Skeletal muscle tissue (tissue), 4 donors: ENCODE data around the gene GABRB3. TPM values are rescaled to one million over a fixed set of nuclear protein-coding genes. Genes with fewer than 3 reads are reported as not detected.
"Not testable (repeated sequence)": the region's sequence is repeated elsewhere in the genome, so short reads cannot be mapped to it uniquely, and the experiment has no call there.

Experiments used
- H3K27ac ChIP-seq: one replicate; pipeline ENCODE4 v1.7.0; 2013; ENCODE audit warnings: mild to moderate bottlenecking, low read depth, low read length, inconsistent platforms
- H3K27me3 ChIP-seq, 3 donors: one replicate each; pipeline ENCODE4 v1.7.0; 2013; ENCODE audit warnings: low read length in 3 of 3; ENCODE audit not compliant: control insufficient read depth in 3 of 3, insufficient read depth in 3 of 3
- H3K36me3 ChIP-seq, 3 donors: one replicate each; pipeline ENCODE4 v1.7.0; 2013; ENCODE audit warnings: low read length in 3 of 3; ENCODE audit not compliant: control insufficient read depth in 3 of 3, insufficient read depth in 3 of 3
- H3K4me1 ChIP-seq, 3 donors: one replicate each; pipeline ENCODE4 v1.7.0; 2013; ENCODE audit warnings: low read length in 3 of 3, mild to moderate bottlenecking in 3 of 3; ENCODE audit not compliant: control insufficient read depth in 3 of 3, insufficient read depth in 3 of 3
- H3K4me3 ChIP-seq, 3 donors: one replicate each; pipeline ENCODE4 v1.7.0; 2013; ENCODE audit warnings: low read length in 3 of 3
- H3K9ac ChIP-seq, 3 donors: one replicate each; pipeline ENCODE4 v1.7.0; 2013; ENCODE audit warnings: low read length in 3 of 3, mild to moderate bottlenecking in 3 of 3, moderate library complexity in 2 of 3, low read depth in 1 of 3
- H3K9me3 ChIP-seq, 3 donors: one replicate each; pipeline ENCODE4 v1.7.0; 2013; ENCODE audit warnings: low read length in 3 of 3; ENCODE audit not compliant: control insufficient read depth in 3 of 3
- total RNA-seq: library from RNA; depleted of rRNA; stranded (reverse); fragments of >200 nt; gene quantifications from one replicate; pipeline ENCODE4 v1.2.3, GENCODE V29; 2014
- donor health status: Osteomylitis.

Gene GABRB3
- total RNA-seq, 1 donor from 2014 or later = 0.52 TPM

GRCh38 chr15:26719866-26720265 lies 53.0 kb downstream of the GABRB3 start:
- not testable (repeated sequence) for H3K9ac ChIP-seq, H3K9me3 ChIP-seq, H3K36me3 ChIP-seq, H3K27me3 ChIP-seq, H3K27ac ChIP-seq, H3K4me3 ChIP-seq, H3K4me1 ChIP-seq

- H3K4me3 ChIP-seq = no peak overlapping the region
- H3K27ac ChIP-seq = no peak overlapping the region
- H3K27me3 ChIP-seq = no peaks in the 10 kb centered on the region
- H3K36me3 ChIP-seq = no peaks in the 10 kb centered on the region
- peaks cover 0 to 6% (median 0%) of the 10 kb centered on the region in 3 donors for H3K9me3 ChIP-seq
- no peak overlapping the region for H3K9ac ChIP-seq
- H3K4me1 ChIP-seq = no peaks in the 10 kb centered on the region
Measured at GRCh38 chr15:26716069-26716468, 56.8 kb downstream of the GABRB3 start.

- Histone ChIP-seq H3K4me1 (no peaks in the 10 kb centered on the region), H3K36me3 (no peaks in the 10 kb centered on the region), H3K9me3 (peaks cover 0 to 2% (median 0%) of the 10 kb centered on the region in 3 donors), H3K9ac (no peak overlapping the region), H3K27ac (no peak overlapping the region), H3K27me3 (no peaks in the 10 kb centered on the region), H3K4me3 (no peak overlapping the region)
Measured at GRCh38 chr15:26713498-26713897, 59.4 kb downstream of the GABRB3 start.

- no peak overlapping the region for H3K9ac ChIP-seq
- no peak overlapping the region for H3K27ac ChIP-seq
- no peaks in the 10 kb centered on the region for H3K36me3 ChIP-seq
- H3K9me3 ChIP-seq = peaks cover 0 to 2% (median 0%) of the 10 kb centered on the region in 3 donors
- no peak overlapping the region for H3K4me3 ChIP-seq
- no peaks in the 10 kb centered on the region for H3K4me1 ChIP-seq
- no peaks in the 10 kb centered on the region for H3K27me3 ChIP-seq
Measured at GRCh38 chr15:26712335-26712734, 60.5 kb downstream of the GABRB3 start.

GRCh38 chr15:26711445-26711844 lies 61.4 kb downstream of the GABRB3 start:
- no peak overlapping the region for H3K9ac ChIP-seq
- H3K9me3 ChIP-seq = peaks cover 0 to 2% (median 0%) of the 10 kb centered on the region in 3 donors
- H3K4me1 ChIP-seq = no peaks in the 10 kb centered on the region
- no peak overlapping the region for H3K4me3 ChIP-seq
- H3K36me3 ChIP-seq = no peaks in the 10 kb centered on the region
- no peak overlapping the region for H3K27ac ChIP-seq
- H3K27me3 ChIP-seq = no peaks in the 10 kb centered on the region

GRCh38 chr15:26702381-26702780 lies 70.5 kb downstream of the GABRB3 start:
- Histone ChIP-seq H3K27me3 (no peaks in the 10 kb centered on the region), H3K9ac (no peak overlapping the region), H3K27ac (no peak overlapping the region), H3K36me3 (no peaks in the 10 kb centered on the region), H3K9me3 (peaks cover 0 to 4% (median 0%) of the 10 kb centered on the region in 3 donors), H3K4me1 (no peaks in the 10 kb centered on the region), H3K4me3 (no peak overlapping the region)

GRCh38 chr15:26698555-26698954 lies 74.3 kb downstream of the GABRB3 start:
- H3K9ac ChIP-seq = no peak overlapping the region
- H3K36me3 ChIP-seq = no peaks in the 10 kb centered on the region
- no peak overlapping the region for H3K27ac ChIP-seq
- no peaks in the 10 kb centered on the region for H3K27me3 ChIP-seq
- H3K4me1 ChIP-seq = no peaks in the 10 kb centered on the region
- no peak overlapping the region for H3K4me3 ChIP-seq
- H3K9me3 ChIP-seq = no peaks in the 10 kb centered on the region

- no peak overlapping the region for H3K27ac ChIP-seq
- H3K4me1 ChIP-seq = no peaks in the 10 kb centered on the region
- H3K9me3 ChIP-seq = no peaks in the 10 kb centered on the region
- no peak overlapping the region for H3K4me3 ChIP-seq
- no peaks in the 10 kb centered on the region for H3K27me3 ChIP-seq
- no peak overlapping the region for H3K9ac ChIP-seq
- H3K36me3 ChIP-seq = no peaks in the 10 kb centered on the region
Measured at GRCh38 chr15:26697913-26698312, 75.0 kb downstream of the GABRB3 start.

GRCh38 chr15:26691249-26691648 lies 81.6 kb downstream of the GABRB3 start:
- Histone ChIP-seq H3K4me1 (no peaks in the 10 kb centered on the region), H3K27ac (no peak overlapping the region), H3K27me3 (no peaks in the 10 kb centered on the region), H3K36me3 (no peaks in the 10 kb centered on the region), H3K9ac (no peak overlapping the region), H3K9me3 (no peaks in the 10 kb centered on the region), H3K4me3 (no peak overlapping the region)

GRCh38 chr15:26690778-26691177 lies 82.1 kb downstream of the GABRB3 start:
- H3K27me3 ChIP-seq = no peaks in the 10 kb centered on the region
- no peaks in the 10 kb centered on the region for H3K36me3 ChIP-seq
- no peak overlapping the region for H3K27ac ChIP-seq
- H3K4me3 ChIP-seq = no peak overlapping the region
- H3K9me3 ChIP-seq = no peaks in the 10 kb centered on the region
- H3K9ac ChIP-seq = no peak overlapping the region
- no peaks in the 10 kb centered on the region for H3K4me1 ChIP-seq

GRCh38 chr15:26689462-26689861 lies 83.4 kb downstream of the GABRB3 start:
- no peaks in the 10 kb centered on the region for H3K36me3 ChIP-seq
- H3K27me3 ChIP-seq = no peaks in the 10 kb centered on the region
- H3K4me1 ChIP-seq = no peaks in the 10 kb centered on the region
- no peak overlapping the region for H3K9ac ChIP-seq
- no peaks in the 10 kb centered on the region for H3K9me3 ChIP-seq
- no peak overlapping the region for H3K27ac ChIP-seq
- H3K4me3 ChIP-seq = no peak overlapping the region
